Fibroblast of pulmonary artery (primary cell): ENCODE data around the gene VDAC2.
A peak's percentile ranks its signal among the peaks of the same experiment; 100 is the strongest.
"Not testable (repeated sequence)": the region's sequence is repeated elsewhere in the genome, so short reads cannot be mapped to it uniquely, and the experiment has no call there.

Experiments used
- DNase-seq: peaks from one replicate; pipeline ENCODE4 v3.0.0-alpha.2; 2010; ENCODE audit warnings: low read depth
- H3K4me3 ChIP-seq: replicated peaks from 2 replicates; pipeline ENCODE4 v1.5.1; 2011; ENCODE audit warnings: low read depth, mild to moderate bottlenecking, control low read depth, low read length, moderate library complexity
- CTCF ChIP-seq: IDR thresholded peaks from 2 replicates; pipeline ENCODE4 v1.5.1; 2011; ENCODE audit warnings: mild to moderate bottlenecking, control low read depth, low read length, inconsistent platforms; ENCODE audit errors: missing control alignments

Gene VDAC2

DNA sequence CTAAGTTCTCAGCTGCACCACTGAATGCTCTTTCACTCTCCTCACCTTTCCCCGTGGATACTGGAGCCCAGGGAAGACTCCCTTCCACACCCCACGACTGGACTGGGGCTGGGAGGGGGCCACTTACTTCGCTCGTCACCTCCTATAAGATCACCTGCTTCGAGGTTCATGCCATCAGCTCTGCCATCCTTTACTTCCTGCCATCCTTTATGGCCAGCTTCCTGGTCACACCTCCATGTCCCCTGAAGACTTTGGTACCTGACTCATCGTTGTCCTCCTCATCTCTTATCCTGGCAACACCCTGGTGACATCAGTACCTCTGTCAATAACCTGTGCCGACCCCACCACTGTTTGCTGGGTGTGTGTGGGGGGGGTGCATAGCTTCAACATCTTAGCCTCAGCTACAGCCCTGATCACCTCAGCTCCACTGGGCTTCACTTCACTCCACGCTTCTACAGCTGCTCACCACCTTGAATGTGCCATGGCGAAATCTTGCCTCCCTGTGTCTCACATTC lies 8.7 kb upstream of the VDAC2 start:
- no peak overlapping the region for H3K4me3 ChIP-seq
- no peak for DNase-seq
- no peak for TF ChIP-seq CTCF

DNA sequence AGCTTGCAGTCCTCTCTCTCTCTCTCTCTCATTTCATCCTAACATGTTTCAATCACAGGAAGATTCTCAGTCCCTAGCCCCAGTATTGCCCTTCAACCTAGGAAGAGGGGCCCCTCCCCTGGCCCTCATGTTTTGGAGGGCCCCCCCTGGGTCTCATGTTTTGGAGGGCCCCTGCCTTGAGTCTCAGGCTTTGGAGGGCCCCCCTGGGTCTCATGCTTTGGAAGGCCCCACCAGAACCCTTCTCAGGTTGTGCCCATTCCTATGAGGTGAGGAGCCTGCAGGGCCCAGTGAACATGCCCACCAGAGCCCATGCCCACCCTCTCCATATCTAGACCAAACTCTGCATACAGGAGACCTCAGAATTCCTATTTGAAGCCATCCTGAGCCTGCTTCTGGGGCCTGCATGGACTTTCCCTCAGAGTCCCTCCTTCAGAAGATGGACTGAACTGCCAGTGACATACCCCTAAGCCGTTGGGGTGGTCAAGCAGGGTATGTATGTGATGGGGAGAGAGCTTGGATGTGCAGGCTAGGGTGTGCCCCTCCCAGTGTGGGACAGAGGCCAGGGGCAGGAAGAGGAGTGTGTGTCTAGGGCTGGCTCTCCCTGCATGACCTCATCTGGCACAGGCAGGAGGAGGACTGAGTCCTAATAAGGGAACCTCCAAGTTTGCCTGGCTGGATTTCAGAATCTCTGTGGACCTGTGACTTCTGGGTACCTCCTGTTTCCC lies 8.1 kb upstream of the VDAC2 start:
- TF ChIP-seq CTCF = no peak
- no peak overlapping the region for H3K4me3 ChIP-seq
- DNase-seq = peak; percentile 81

DNA sequence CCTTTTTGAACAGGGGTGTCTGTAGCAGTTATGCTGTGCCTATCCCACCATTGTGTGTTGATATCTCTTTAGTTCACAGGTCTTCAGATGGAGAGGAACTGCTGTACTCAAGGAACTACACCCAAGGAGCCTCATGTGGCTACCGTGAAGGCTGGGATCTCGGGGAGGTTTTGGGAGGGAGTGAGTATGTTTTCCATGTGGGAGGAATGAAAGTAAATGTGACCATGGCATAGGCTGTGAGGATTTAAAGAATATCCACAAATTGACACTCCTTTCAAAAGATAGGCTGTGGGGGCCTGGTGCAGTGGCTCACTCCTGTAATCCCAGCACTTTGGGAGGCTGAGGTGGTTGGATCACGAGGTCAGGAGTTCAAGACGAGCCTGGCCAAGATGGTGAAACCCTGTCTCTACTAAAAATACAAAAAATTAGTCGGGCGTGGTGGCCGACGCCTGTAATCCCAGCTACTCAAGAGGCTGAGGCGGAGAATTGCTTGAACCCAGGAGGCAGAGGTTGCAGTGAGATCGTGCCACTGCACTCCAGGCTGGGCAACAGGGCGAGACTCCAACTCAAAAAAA lies 7.5 kb upstream of the VDAC2 start:
- not testable (repeated sequence) for H3K4me3 ChIP-seq, DNase-seq

GRCh38 chr10:75203724-75204123 lies 6.9 kb upstream of the VDAC2 start:
- TF ChIP-seq CTCF = no peak
- H3K4me3 ChIP-seq = no peak overlapping the region
- DNase-seq = no peak

- no peak for DNase-seq
- H3K4me3 ChIP-seq = no peak overlapping the region
- no peak for TF ChIP-seq CTCF
Observed at GRCh38 chr10:75205908-75206307, 4.7 kb upstream of the VDAC2 start.

GRCh38 chr10:75206638-75207037 lies 4.0 kb upstream of the VDAC2 start:
- DNase-seq, H3K4me3 ChIP-seq: not testable (repeated sequence)

- no peak overlapping the region for H3K4me3 ChIP-seq
- DNase-seq = no peak
- TF ChIP-seq CTCF = no peak
Observed at GRCh38 chr10:75207079-75207856, 3.3 kb upstream of the VDAC2 start.

GRCh38 chr10:75207857-75208144 lies 2.8 kb upstream of the VDAC2 start:
- TF ChIP-seq CTCF = no peak
- H3K4me3 ChIP-seq = no peak overlapping the region
- DNase-seq = no peak
